A549 (cell line): ENCODE data around the gene NYNRIN. TPM values are rescaled to one million over a fixed set of nuclear protein-coding genes. Genes with fewer than 3 reads are reported as not detected.

Source experiments
- ATAC-seq, 2 experiments: fragments of 200-7000 bp in 1 of 2; fragments of >200 bp in 1 of 2; cut with Nextera tagmentation in 1 of 2; cut with Tn5 transposase in 1 of 2; 3 replicates each; pipeline versions ENCODE4 v1.8.0 to v1.9.1; 2018 to 2020; ENCODE audit warnings: mild to moderate bottlenecking in 1 of 2, moderate library complexity in 1 of 2
- CTCF ChIA-PET: fragments of 300-600 bp; sonication (Branson Sonifier 250); formaldehyde crosslinking; extraction: SDS; loops from one replicate; lab custom pipeline; 2021; ENCODE audit warnings: antibody characterized with exemption, inconsistent platforms; lab: Yijun Ruan, JAX
- POLR2A ChIA-PET: fragments of 350-600 bp; formaldehyde crosslinking; extraction: SDS; loops from one replicate; lab custom pipeline; 2021; ENCODE audit warnings: antibody characterized with exemption, inconsistent platforms; lab: Yijun Ruan, JAX
- DNase-seq, 2 experiments: peaks; one replicate each; pipeline versions ENCODE4 v3.0.0 to v3.0.0-alpha.2; 2011 to 2016; ENCODE audit warnings: low read depth in 1 of 2, low spot score in 1 of 2
- FAIRE-seq: peaks from 2 replicates; lab custom pipeline; 2011; peaks lifted over from hg19 to GRCh38; lab: Jason Lieb, UNC
- H3K27ac ChIP-seq, 2 experiments: fragments of >200 bp; sonication (Bioruptor Twin); formaldehyde crosslinking; 3 replicates each; pipeline ENCODE4 v1.5.1; 2016 to 2017
- H3K4me1 ChIP-seq: fragments of >200 bp; sonication (Bioruptor Twin); formaldehyde crosslinking; 3 replicates; pipeline ENCODE4 v1.6.1; 2016
- H3K4me2 ChIP-seq: fragments of >200 bp; sonication (Bioruptor Twin); formaldehyde crosslinking; 3 replicates; pipeline ENCODE4 v1.6.1; 2016
- H3K4me3 ChIP-seq: fragments of >200 bp; sonication (Bioruptor Twin); formaldehyde crosslinking; 3 replicates; pipeline ENCODE4 v1.5.1; 2016
- H3K9me3 ChIP-seq: fragments of >200 bp; sonication (Bioruptor Twin); formaldehyde crosslinking; 3 replicates; pipeline ENCODE4 v1.6.1; 2016
- BHLHE40 ChIP-seq: IDR thresholded peaks from 2 replicates; pipeline ENCODE4 v1.6.1; 2012; ENCODE audit warnings: low read depth, low read length, inconsistent platforms
- CEBPB ChIP-seq, 2 experiments: fragments of >200 bp in 1 of 2; sonication (Bioruptor Twin) in 1 of 2; formaldehyde crosslinking in 1 of 2; IDR thresholded peaks; 2 replicates each; pipeline ENCODE4 v1.6.1; 2012 to 2016
- FOSB ChIP-seq: fragments of 250-450 bp; sonication (Bioruptor Pico); IDR thresholded peaks from 2 replicates; pipeline ENCODE4 v1.5.0; 2020; ENCODE audit warnings: mild to moderate bottlenecking, moderate library complexity
- HES2 ChIP-seq: fragments of >200 bp; sonication (Bioruptor Twin); formaldehyde crosslinking; IDR thresholded peaks from 2 replicates; pipeline ENCODE4 v1.6.1; 2016
- HEYL ChIP-seq: fragments of 250-450 bp; sonication (Bioruptor Pico); IDR thresholded peaks from 2 replicates; pipeline ENCODE4 v1.8.0; 2021; ENCODE audit warnings: mild to moderate bottlenecking, moderate library complexity
- HOXA7 ChIP-seq: fragments of 250-450 bp; sonication (Bioruptor Pico); IDR thresholded peaks from 2 replicates; pipeline ENCODE4 v1.5.0; 2020; ENCODE audit warnings: mild to moderate bottlenecking, moderate library complexity
- JUNB ChIP-seq: fragments of >200 bp; sonication (Bioruptor Twin); formaldehyde crosslinking; IDR thresholded peaks from 2 replicates; pipeline ENCODE4 v1.6.1; 2016
- KDM1A ChIP-seq: fragments of 200-600 bp; sonication (generic); IDR thresholded peaks from 2 replicates; pipeline ENCODE4 v1.6.1; 2016; ENCODE audit warnings: low read depth, mild to moderate bottlenecking
- KDM5A ChIP-seq: fragments of 200-600 bp; sonication (generic); IDR thresholded peaks from 2 replicates; pipeline ENCODE4 v1.6.1; 2016; ENCODE audit warnings: antibody characterized with exemption, mild to moderate bottlenecking
- MAZ ChIP-seq: fragments of 150-350 bp; IDR thresholded peaks from 2 replicates; pipeline ENCODE4 v1.6.1; 2014; ENCODE audit warnings: antibody characterized with exemption, low read depth, low read length, borderline replicate concordance
- NFE2L2 ChIP-seq: fragments of 150-350 bp; conservative IDR thresholded peaks from 2 replicates; pipeline ENCODE4 v1.6.1; 2014; ENCODE audit warnings: low read length
- NR3C1 ChIP-seq: fragments of >200 bp; sonication (Bioruptor Twin); formaldehyde crosslinking; IDR thresholded peaks from 3 replicates; pipeline ENCODE4 v1.6.1; 2017
- RAD21 ChIP-seq, 2 experiments: fragments of >200 bp in 1 of 2; sonication (Bioruptor Twin) in 1 of 2; formaldehyde crosslinking in 1 of 2; IDR thresholded peaks in 1 of 2; conservative IDR thresholded peaks in 1 of 2; 2 replicates in 1 of 2; 3 replicates in 1 of 2; pipeline ENCODE4 v1.6.1; 2012 to 2018; ENCODE audit warnings: inconsistent platforms in 1 of 2
- SMC3 ChIP-seq: fragments of >200 bp; sonication (Bioruptor Twin); formaldehyde crosslinking; IDR thresholded peaks from 3 replicates; pipeline ENCODE4 v1.6.1; 2018; ENCODE audit warnings: inconsistent platforms
- SREBF2 ChIP-seq: fragments of 450-650 bp; IDR thresholded peaks from 2 replicates; pipeline ENCODE4 v1.6.1; 2014; ENCODE audit warnings: mild to moderate bottlenecking, moderate library complexity
- TFCP2L1 ChIP-seq: fragments of 250-450 bp; sonication (Bioruptor Pico); IDR thresholded peaks from 2 replicates; pipeline ENCODE4 v1.5.0; 2021; ENCODE audit warnings: mild to moderate bottlenecking
- ZC3H11A ChIP-seq: fragments of 450-650 bp; IDR thresholded peaks from 2 replicates; pipeline ENCODE4 v1.6.1; 2014; ENCODE audit warnings: antibody characterized with exemption, mild to moderate bottlenecking
- ZFP36 ChIP-seq: fragments of 450-650 bp; IDR thresholded peaks from 2 replicates; pipeline ENCODE4 v1.6.1; 2014; ENCODE audit warnings: borderline replicate concordance; ENCODE audit not compliant: partially characterized antibody
- ZNF302 ChIP-seq: fragments of 250-450 bp; sonication (Bioruptor Pico); IDR thresholded peaks from 2 replicates; pipeline ENCODE4 v1.9.0; 2021; ENCODE audit warnings: inconsistent platforms, mild to moderate bottlenecking, moderate library complexity
- ZSCAN20 ChIP-seq: fragments of 250-450 bp; sonication (Bioruptor Pico); IDR thresholded peaks from 2 replicates; pipeline ENCODE4 v1.8.0; 2022; ENCODE audit warnings: mild to moderate bottlenecking, moderate library complexity
- WGBS: methylation state at CpG from one replicate; pipeline ENCODE4 v1.1.6; 2017; ENCODE audit errors: missing lambda C conversion rate; 5-methylcytosine and 5-hydroxymethylcytosine counted together
- polyA plus RNA-seq, 4 experiments: library from polyadenylated mRNA; depleted of rRNA in 3 of 4; stranded (reverse); fragments of >200 nt; fragmentation: RNase III in 1 of 4; extraction: RNeasy Plus Mini Kit Qiagen cat#74134 plus additional on column Dnase treatment in 1 of 4; gene quantifications; 2 replicates in 3 of 4; 3 replicates in 1 of 4; pipeline ENCODE4 v1.2.3, GENCODE V29; 2011 to 2017
- TF ChIP-seq, protein P1 (sequence below): fragments of 200-600 bp; sonication (generic); IDR thresholded peaks from 2 replicates; pipeline ENCODE4 v1.6.1; 2016; ENCODE audit warnings: antibody characterized with exemption, mild to moderate bottlenecking, moderate library complexity

NYNRIN gene
- polyA plus RNA-seq, 2 of the 4 experiments (the other 2 are of a cell fraction), result 0.19 to 0.44 TPM

GRCh38 chr14:24361326-24361725 is 37.5 kb upstream of the NYNRIN start:
- TF ChIP-seq BHLHE40 (no peak), KDM5A (no peak)
- TF ChIP-seq, all 56 proteins: peak for 0
- 74% methylated on average over 2 of the region's 2 CpGs for WGBS
- ChIA-PET POLR2A (interaction anchor here (1.0 to 2.0 kb wide), 2 partner anchors 68 to 81 kb away, joined by 3 to 6 read pairs; partner anchors contain the start of genes CBLN3 and KHNYN), CTCF (interaction anchor here (0.9 to 4.5 kb wide), 11 partner anchors 9 to 75 kb away, joined by 3 to 30 read pairs (median 4); no protein-coding TSS in a partner anchor)
- no peaks in the 10 kb centered on the region for H3K9me3 ChIP-seq
- no peak overlapping the region for H3K4me2 ChIP-seq
- no peak overlapping the region for H3K4me3 ChIP-seq
- DNase-seq (no peak), ATAC-seq (no peak), FAIRE-seq (no peak)
- peaks cover 7% of the 10 kb centered on the region; the same call in 2 of the 3 replicates for H3K4me1 ChIP-seq
- H3K27ac ChIP-seq, result no peak overlapping the region

DNA sequence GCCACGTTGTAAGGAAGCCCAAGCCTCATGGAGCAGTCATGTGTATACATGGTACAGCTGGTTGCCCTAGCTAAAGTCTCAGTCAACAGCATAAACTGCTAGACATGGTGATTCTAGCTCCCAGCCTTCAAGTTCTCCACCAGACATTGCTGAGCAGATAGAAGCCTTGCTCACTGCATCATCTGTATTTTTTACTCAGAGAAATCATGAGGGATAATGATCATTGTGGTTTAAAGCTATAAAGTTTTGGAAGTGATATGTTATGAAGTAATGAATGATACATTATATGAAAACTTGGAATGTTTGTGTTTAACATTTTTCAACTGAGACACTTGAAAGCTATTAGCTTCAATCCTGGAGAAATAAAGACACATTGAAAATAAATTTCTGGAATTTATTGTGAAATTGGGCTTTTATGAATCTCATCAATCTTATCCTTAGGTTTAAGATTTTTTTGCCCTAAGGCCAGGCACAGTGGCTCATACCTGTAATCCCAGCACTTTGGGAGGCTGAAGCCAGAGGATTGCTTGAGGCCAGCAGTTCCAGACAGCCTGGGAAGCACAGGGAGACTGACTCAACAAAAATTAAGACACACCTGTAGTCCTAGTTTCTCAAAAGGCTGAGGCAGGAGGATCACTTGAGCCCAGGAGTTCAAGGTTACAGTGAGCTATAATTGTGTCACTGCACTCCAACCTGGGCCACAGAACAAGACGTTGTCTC is 36.4 kb upstream of the NYNRIN start:
- no peak for TF ChIP-seq NFE2L2
- no peak for TF ChIP-seq HOXA7 (CRISPR knock-in tag)
- TF ChIP-seq, all 56 proteins: peak for 0
- WGBS, result 11% methylated on average over 2 of the region's 2 CpGs
- ChIA-PET POLR2A (interaction anchor here (1.1 to 2.0 kb wide), 2 partner anchors 67 to 69 kb away, joined by 4 to 6 read pairs; partner anchors contain the start of genes CBLN3 and KHNYN), CTCF (interaction anchor here (0.6 to 4.5 kb wide), 14 partner anchors 8 to 74 kb away, joined by 3 to 30 read pairs (median 4); partner anchors contain the start of genes ADCY4 and CIDEB)
- no peaks in the 10 kb centered on the region for H3K9me3 ChIP-seq
- DNase-seq (no peak), FAIRE-seq (no peak), ATAC-seq (no peak)
- H3K27ac ChIP-seq, result no peak overlapping the region
- no peak overlapping the region for H3K4me3 ChIP-seq
- no peak overlapping the region for H3K4me2 ChIP-seq
- peaks cover 8% of the 10 kb centered on the region for H3K4me1 ChIP-seq

DNA sequence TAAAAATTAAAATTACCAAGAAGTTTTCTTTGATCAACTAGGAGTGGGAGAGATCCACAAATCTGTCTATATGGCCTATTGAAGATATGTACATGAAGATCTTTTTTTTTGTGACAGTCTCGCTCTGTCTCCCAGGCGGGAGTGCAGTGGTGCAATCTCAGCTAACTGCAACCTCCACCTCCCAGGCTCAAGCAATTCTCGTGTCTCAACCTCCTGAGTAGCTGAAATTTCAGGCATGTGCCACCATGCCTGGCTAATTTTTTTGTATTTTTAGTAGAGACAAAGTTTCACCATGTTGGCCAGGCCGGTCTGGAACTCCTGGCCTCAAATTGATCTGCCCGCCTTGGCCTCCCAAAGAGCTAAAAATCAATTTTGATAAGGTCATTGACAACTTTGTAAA is 35.4 kb upstream of the NYNRIN start:
- Histone ChIP-seq H3K27ac (no peak overlapping the region), H3K9me3 (no peaks in the 10 kb centered on the region), H3K4me3 (no peak overlapping the region), H3K4me1 (peaks cover 15% of the 10 kb centered on the region), H3K4me2 (no peak overlapping the region)
- DNase-seq (no peak), FAIRE-seq (no peak), ATAC-seq (no peak)
- POLR2A ChIA-PET, result no interaction called here
- CTCF ChIA-PET, result interaction anchor here (1.6 to 4.5 kb wide), 4 partner anchors 30 to 68 kb away, joined by 8 to 30 read pairs (median 18); partner anchors contain the start of gene CIDEB
- TF ChIP-seq ZC3H11A (no peak), HEYL (no peak), TFCP2L1 (CRISPR knock-in tag) (no peak), NR3C1 (no peak), JUNB (no peak), SREBF2 (no peak)
- TF ChIP-seq, protein P1, sequence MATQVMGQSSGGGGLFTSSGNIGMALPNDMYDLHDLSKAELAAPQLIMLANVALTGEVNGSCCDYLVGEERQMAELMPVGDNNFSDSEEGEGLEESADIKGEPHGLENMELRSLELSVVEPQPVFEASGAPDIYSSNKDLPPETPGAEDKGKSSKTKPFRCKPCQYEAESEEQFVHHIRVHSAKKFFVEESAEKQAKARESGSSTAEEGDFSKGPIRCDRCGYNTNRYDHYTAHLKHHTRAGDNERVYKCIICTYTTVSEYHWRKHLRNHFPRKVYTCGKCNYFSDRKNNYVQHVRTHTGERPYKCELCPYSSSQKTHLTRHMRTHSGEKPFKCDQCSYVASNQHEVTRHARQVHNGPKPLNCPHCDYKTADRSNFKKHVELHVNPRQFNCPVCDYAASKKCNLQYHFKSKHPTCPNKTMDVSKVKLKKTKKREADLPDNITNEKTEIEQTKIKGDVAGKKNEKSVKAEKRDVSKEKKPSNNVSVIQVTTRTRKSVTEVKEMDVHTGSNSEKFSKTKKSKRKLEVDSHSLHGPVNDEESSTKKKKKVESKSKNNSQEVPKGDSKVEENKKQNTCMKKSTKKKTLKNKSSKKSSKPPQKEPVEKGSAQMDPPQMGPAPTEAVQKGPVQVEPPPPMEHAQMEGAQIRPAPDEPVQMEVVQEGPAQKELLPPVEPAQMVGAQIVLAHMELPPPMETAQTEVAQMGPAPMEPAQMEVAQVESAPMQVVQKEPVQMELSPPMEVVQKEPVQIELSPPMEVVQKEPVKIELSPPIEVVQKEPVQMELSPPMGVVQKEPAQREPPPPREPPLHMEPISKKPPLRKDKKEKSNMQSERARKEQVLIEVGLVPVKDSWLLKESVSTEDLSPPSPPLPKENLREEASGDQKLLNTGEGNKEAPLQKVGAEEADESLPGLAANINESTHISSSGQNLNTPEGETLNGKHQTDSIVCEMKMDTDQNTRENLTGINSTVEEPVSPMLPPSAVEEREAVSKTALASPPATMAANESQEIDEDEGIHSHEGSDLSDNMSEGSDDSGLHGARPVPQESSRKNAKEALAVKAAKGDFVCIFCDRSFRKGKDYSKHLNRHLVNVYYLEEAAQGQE, result no peak
- 78% methylated on average over 5 of the region's 5 CpGs for WGBS

DNA sequence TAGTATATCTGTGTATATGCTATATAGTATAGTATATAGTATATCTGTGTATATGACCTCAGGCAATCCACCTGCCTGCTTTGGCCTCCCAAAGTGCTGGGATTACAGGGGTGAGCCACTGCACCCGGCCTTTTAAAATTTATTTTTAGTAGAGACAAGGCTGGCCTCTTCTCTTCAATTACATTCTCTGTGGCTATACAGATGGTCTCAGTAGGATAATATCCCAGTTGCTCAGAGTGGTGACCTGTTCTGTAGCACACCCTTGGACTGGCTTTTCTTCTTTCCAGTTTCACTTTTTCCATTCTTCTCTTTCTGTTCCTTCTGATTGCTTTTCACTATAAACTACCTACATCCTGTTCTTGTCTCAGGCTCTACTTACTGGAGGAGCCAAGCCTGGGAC is 34.0 kb upstream of the NYNRIN start:
- CTCF ChIA-PET, result interaction anchor here (0.7 to 2.2 kb wide), 10 partner anchors 9 to 72 kb away, joined by 3 to 32 read pairs (median 6); partner anchors contain the start of gene KHNYN
- DNase-seq, result no peak
- TF ChIP-seq CEBPB (IDR thresholded peaks at IDR 0.05), result no peak
- no peak for TF ChIP-seq HES2
- TF ChIP-seq RAD21 (conservative IDR thresholded peaks at IDR 0.05 in 1 of 2, IDR thresholded peaks at IDR 0.05 in 1 of 2), result no peak
- TF ChIP-seq, protein P1, result no peak
- TF ChIP-seq ZNF302, result no peak
- no peak for TF ChIP-seq SMC3
- no peak for TF ChIP-seq ZSCAN20 (CRISPR knock-in tag)
- TF ChIP-seq ZFP36, result no peak
- no peak for TF ChIP-seq FOSB (CRISPR knock-in tag)
- no peak for TF ChIP-seq MAZ
- TF ChIP-seq KDM1A, result no peak
- TF ChIP-seq JUNB, result no peak
- ATAC-seq, result no peak
- no peaks in the 10 kb centered on the region for H3K9me3 ChIP-seq
- no peak overlapping the region for H3K4me2 ChIP-seq
- FAIRE-seq, result no peak
- H3K4me3 ChIP-seq, result no peak overlapping the region
- H3K27ac ChIP-seq, result no peak overlapping the region
- 69% methylated on average over 1 of the region's 1 CpG for WGBS
- POLR2A ChIA-PET, result interaction anchor here (1.0 to 2.2 kb wide), 2 partner anchors 65 to 67 kb away, joined by 5 to 7 read pairs; partner anchors contain the start of gene KHNYN
- H3K4me1 ChIP-seq, result peaks cover 15% of the 10 kb centered on the region
